ENCODE results near the gene ACTN2. TPM values are rescaled to one million over a fixed set of nuclear protein-coding genes. Genes with fewer than 3 reads are reported as not detected.

Gene ACTN2
- total and polyA plus RNA-seq, 8 donors, result 0.37 to 17.4 (median 1.9) TPM; not detected in 1

DNA sequence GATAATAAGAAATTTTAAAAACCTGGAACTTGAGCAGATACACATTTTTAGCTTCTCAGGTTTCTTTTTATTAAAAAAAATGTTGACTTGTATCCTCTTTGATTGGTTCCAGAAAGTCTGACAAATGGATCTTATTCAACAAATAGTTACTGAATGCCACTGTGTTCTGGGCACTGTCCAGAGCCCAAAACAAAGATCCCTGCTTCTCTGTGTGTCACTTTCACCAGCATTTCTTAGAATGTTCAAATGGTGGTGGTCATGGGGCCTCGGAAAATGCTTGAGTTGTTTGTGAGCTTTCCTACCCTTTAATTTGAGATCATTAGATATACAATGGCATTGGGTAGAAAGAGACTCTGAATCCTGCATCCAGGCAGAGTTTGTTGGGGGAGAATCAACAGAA is 19.9 kb downstream of the ACTN2 start:
- no peak for DNase-seq
- H3K27ac ChIP-seq, result peak overlapping the region in 1 of 5 donors; percentile 51
- H3K4me1 ChIP-seq, result peaks cover 0 to 9% (median 0%) of the 10 kb centered on the region in 4 donors
- no peaks in the 10 kb centered on the region for H3K9me3 ChIP-seq
- 59 to 86% (median 75%) methylated on average over 1 of the region's 1 CpG for whole genome bisulfite sequencing, 5 donors
- no peaks in the 10 kb centered on the region for H3K36me3 ChIP-seq
- H3K27me3 ChIP-seq, result no peaks in the 10 kb centered on the region
- TF ChIP-seq EP300 (IDR thresholded peaks at IDR 0.05), result no peak
- TF ChIP-seq POLR2AphosphoS5 (IDR thresholded peaks at IDR 0.05), result no peak
- no peak for TF ChIP-seq POLR2A (IDR thresholded peaks at IDR 0.05)
- TF ChIP-seq, protein P1, sequence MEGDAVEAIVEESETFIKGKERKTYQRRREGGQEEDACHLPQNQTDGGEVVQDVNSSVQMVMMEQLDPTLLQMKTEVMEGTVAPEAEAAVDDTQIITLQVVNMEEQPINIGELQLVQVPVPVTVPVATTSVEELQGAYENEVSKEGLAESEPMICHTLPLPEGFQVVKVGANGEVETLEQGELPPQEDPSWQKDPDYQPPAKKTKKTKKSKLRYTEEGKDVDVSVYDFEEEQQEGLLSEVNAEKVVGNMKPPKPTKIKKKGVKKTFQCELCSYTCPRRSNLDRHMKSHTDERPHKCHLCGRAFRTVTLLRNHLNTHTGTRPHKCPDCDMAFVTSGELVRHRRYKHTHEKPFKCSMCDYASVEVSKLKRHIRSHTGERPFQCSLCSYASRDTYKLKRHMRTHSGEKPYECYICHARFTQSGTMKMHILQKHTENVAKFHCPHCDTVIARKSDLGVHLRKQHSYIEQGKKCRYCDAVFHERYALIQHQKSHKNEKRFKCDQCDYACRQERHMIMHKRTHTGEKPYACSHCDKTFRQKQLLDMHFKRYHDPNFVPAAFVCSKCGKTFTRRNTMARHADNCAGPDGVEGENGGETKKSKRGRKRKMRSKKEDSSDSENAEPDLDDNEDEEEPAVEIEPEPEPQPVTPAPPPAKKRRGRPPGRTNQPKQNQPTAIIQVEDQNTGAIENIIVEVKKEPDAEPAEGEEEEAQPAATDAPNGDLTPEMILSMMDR (IDR thresholded peaks at IDR 0.05), result no peak
- intact Hi-C loops (cut with DNase I; ENCODE audit: low total_unique reads), result no loop called here
- no peak overlapping the region for H3K4me3 ChIP-seq

GRCh38 chr1:236710328-236710892 is 24.1 kb downstream of the ACTN2 start:
- Histone ChIP-seq H3K4me3 (no peak overlapping the region), H3K4me1 (peaks cover 0 to 10% (median 0%) of the 10 kb centered on the region in 4 donors), H3K27me3 (peaks cover 0 to 4% (median 0%) of the 10 kb centered on the region in 3 donors), H3K36me3 (no peaks in the 10 kb centered on the region), H3K27ac (no peak overlapping the region), H3K9me3 (no peaks in the 10 kb centered on the region)
- WGBS, 5 donors, result 76 to 84% (median 81%) methylated on average over 11 of the region's 11 CpGs
- no peak for TF ChIP-seq POLR2AphosphoS5 (IDR thresholded peaks at IDR 0.05)
- no peak for TF ChIP-seq EP300 (IDR thresholded peaks at IDR 0.05)
- no peak for TF ChIP-seq POLR2A (IDR thresholded peaks at IDR 0.05)
- TF ChIP-seq, protein P1 (IDR thresholded peaks at IDR 0.05), result no peak
- no peak for DNase-seq
- intact Hi-C loops (cut with DNase I; ENCODE audit: low total_unique reads), result no loop called here

GRCh38 chr1:236716160-236716559 is 29.9 kb downstream of the ACTN2 start:
- Histone ChIP-seq H3K9me3 (no peaks in the 10 kb centered on the region), H3K4me1 (peaks cover 0 to 19% (median 0%) of the 10 kb centered on the region in 4 donors), H3K4me3 (no peak overlapping the region), H3K27ac (no peak overlapping the region), H3K36me3 (no peaks in the 10 kb centered on the region), H3K27me3 (peaks cover 0 to 4% (median 3%) of the 10 kb centered on the region in 3 donors)
- 4 to 19% (median 8%) methylated on average over 1 of the region's 1 CpG for WGBS, 5 donors
- TF ChIP-seq POLR2A (IDR thresholded peaks at IDR 0.05) (no peak), EP300 (IDR thresholded peaks at IDR 0.05) (no peak), POLR2AphosphoS5 (IDR thresholded peaks at IDR 0.05) (no peak)
- TF ChIP-seq, protein P1 (IDR thresholded peaks at IDR 0.05), result no peak
- intact Hi-C loops (cut with DNase I; ENCODE audit: low total_unique reads), result no loop called here
- DNase-seq, result peak in 1 of 2 donors; percentile 56

DNA sequence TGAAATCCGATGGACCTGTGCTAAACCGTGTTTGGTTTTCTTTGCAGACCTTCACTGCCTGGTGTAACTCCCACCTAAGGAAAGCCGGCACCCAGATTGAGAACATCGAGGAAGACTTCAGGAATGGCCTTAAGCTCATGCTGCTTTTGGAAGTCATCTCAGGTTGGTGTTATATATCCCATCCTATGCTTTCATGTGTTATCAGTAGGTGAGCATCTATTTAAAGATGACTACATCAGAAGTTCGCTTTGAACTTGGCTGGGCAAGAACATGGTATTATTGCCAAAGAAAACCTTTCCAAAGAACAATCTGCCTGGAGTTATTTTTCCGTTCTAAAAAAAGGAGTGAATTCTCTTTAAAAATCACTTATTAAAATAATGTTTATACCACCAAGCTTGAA is 31.5 kb downstream of the ACTN2 start:
- Histone ChIP-seq H3K4me1 (peaks cover 0 to 19% (median 0%) of the 10 kb centered on the region in 4 donors), H3K9me3 (no peaks in the 10 kb centered on the region), H3K4me3 (no peak overlapping the region), H3K36me3 (no peaks in the 10 kb centered on the region), H3K27me3 (peaks cover 0 to 4% (median 3%) of the 10 kb centered on the region in 3 donors), H3K27ac (no peak overlapping the region)
- no peak for DNase-seq
- intact Hi-C loops (cut with DNase I; ENCODE audit: low total_unique reads), result no loop called here
- TF ChIP-seq, protein P1 (IDR thresholded peaks at IDR 0.05), result no peak
- TF ChIP-seq EP300 (IDR thresholded peaks at IDR 0.05), result no peak
- TF ChIP-seq POLR2A (IDR thresholded peaks at IDR 0.05), result no peak
- TF ChIP-seq POLR2AphosphoS5 (IDR thresholded peaks at IDR 0.05), result no peak
- 74 to 91% (median 88%) methylated on average over 6 of the region's 6 CpGs for WGBS, 5 donors
